GM19240 (cell line): ENCODE measurements around the gene APCDD1.
"Not testable (repeated sequence)": the region's sequence is repeated elsewhere in the genome, so short reads cannot be mapped to it uniquely, and the experiment has no call there.

Experiments used
- DNase-seq: peaks from one replicate; pipeline ENCODE4 v3.0.0; 2011; ENCODE audit warnings: low spot score; ENCODE audit not compliant: insufficient read length

APCDD1 gene

GRCh38 chr18:10525371-10525691, 70.9 kb downstream of the APCDD1 start:
- DNase-seq = no peak

- DNase-seq = peak; percentile 91
Measured at GRCh38 chr18:10525697-10526560, 71.5 kb downstream of the APCDD1 start, which contains the start of gene NAPG. Gene NAPG, plus strand, starts transcription at chr18:10526027. Its CDS starts 76 bp downstream, at chr18:10526103.

GRCh38 chr18:10526561-10526949, 72.1 kb downstream of the APCDD1 start:
- DNase-seq = no peak

GRCh38 chr18:10528439-10528838, 74.0 kb downstream of the APCDD1 start:
- no peak for DNase-seq

GRCh38 chr18:10530002-10530401, 75.6 kb downstream of the APCDD1 start:
- DNase-seq = no peak

GRCh38 chr18:10530852-10531251, 76.4 kb downstream of the APCDD1 start:
- DNase-seq = no peak

- DNase-seq = no peak
Measured at GRCh38 chr18:10533111-10533510, 78.7 kb downstream of the APCDD1 start.

- DNase-seq = no peak
Measured at GRCh38 chr18:10536280-10536679, 81.8 kb downstream of the APCDD1 start.

- DNase-seq = no peak
Measured at GRCh38 chr18:10537765-10538164, 83.3 kb downstream of the APCDD1 start.

GRCh38 chr18:10539124-10539523, 84.7 kb downstream of the APCDD1 start:
- not testable (repeated sequence) for DNase-seq
